ENCODE measurements around the gene ZNF639. TPM values are rescaled to one million over a fixed set of nuclear protein-coding genes. Genes with fewer than 3 reads are reported as not detected.

The ZNF639 gene
- total and polyA plus RNA-seq, 9 of the 15 experiments (the other 6 are each of a cell fraction or from before 2014, with no cell fraction given): 17.6 to 88.1 (median 53.7) TPM

GRCh38 chr3:179376474-179376873 is 53.6 kb downstream of the ZNF639 start:
- ATAC-seq (peak; percentile 75), FAIRE-seq (peak; percentile 26), DNase-seq (ENCODE audit: extremely low read depth in 1 of 4, low spot score in 3 of 4) (peak in 2 of 4 experiments; percentile 21 to 68)
- in situ Hi-C loops (cut with MboI): no loop called here
- intact Hi-C loops (cut with micrococcal nuclease): no loop called here
- peaks cover 4 to 17% of the 10 kb centered on the region in 2 experiments; a peak in 4 of 5 replicates for H3K4me1 ChIP-seq (replicated peaks in 1 of 2; ENCODE audit: control insufficient read depth in 2 of 2, insufficient read depth in 2 of 2, low read length in 2 of 2)
- no peaks in the 10 kb centered on the region for H3K27me3 ChIP-seq (ENCODE audit: control insufficient read depth in 2 of 2, insufficient read depth in 2 of 2, low read length in 2 of 2)
- WGBS (ENCODE audit: insufficient coverage, low coverage, missing lambda C conversion rate): 22% methylated on average over 1 of the region's 1 CpG
- no peaks in the 10 kb centered on the region for H3K9me1 ChIP-seq (ENCODE audit: control insufficient read depth, insufficient read depth, low read length)
- ChIA-PET POLR2A (interaction anchor here (0.8 to 1.6 kb wide), 2 partner anchors 15 to 329 kb away, joined by 3 to 5 read pairs; no protein-coding TSS in a partner anchor), CTCF (ENCODE audit: low intra/inter-chr PET ratio) (no interaction called here)
- H3K79me2 ChIP-seq (ENCODE audit: control insufficient read depth, insufficient read depth, low read length): no peaks in the 10 kb centered on the region
- peaks cover 55% of the 10 kb centered on the region for H3K36me3 ChIP-seq (ENCODE audit: control insufficient read depth, insufficient read depth, low read length)
- no peaks in the 10 kb centered on the region for H3K9me3 ChIP-seq (replicated peaks; ENCODE audit: control insufficient read depth, insufficient read depth, low read depth, low read length)
- peak overlapping the region; percentile 26; the same call in 1 of the 2 replicates for H3K4me2 ChIP-seq (ENCODE audit: insufficient read depth, low read length)
- peak overlapping the region; percentile 73 for H3K27ac ChIP-seq (ENCODE audit: extremely low read depth, low read depth, low read length)
- H3K4me3 ChIP-seq: no peak overlapping the region
- no TSS peak for BruUV-seq (replicated peaks)
- 0 out of 2 replicates have a peak overlapping the region, but pooled peaks have one; percentile 18 for H2AFZ ChIP-seq (ENCODE audit: low read depth, low read length)
- H3K9ac ChIP-seq (ENCODE audit: insufficient read depth in 1 of 2, low read depth in 2 of 2, low read length in 2 of 2): peak overlapping the region in 1 of 2 experiments; percentile 67; a peak in 2 of 4 replicates
- H4K20me1 ChIP-seq (replicated peaks; ENCODE audit: control insufficient read depth, insufficient read depth, low read length): no peaks in the 10 kb centered on the region
- TF ChIP-seq ETV6 (IDR thresholded peaks at IDR 0.05; ENCODE audit: borderline replicate concordance in 1 of 2, low read depth in 2 of 2, low read length in 1 of 2): no peak
- no peak for TF ChIP-seq ETV6 (CRISPR knock-in tag; IDR thresholded peaks at IDR 0.05; ENCODE audit: borderline replicate concordance)
- TF ChIP-seq IRF2 (CRISPR knock-in tag; IDR thresholded peaks at IDR 0.05): no peak
- TF ChIP-seq DPF2 (IDR thresholded peaks at IDR 0.05): peak; percentile 24; the same call in 1 of the 2 replicates
- no peak for TF ChIP-seq HES1 (IDR thresholded peaks at IDR 0.05; ENCODE audit: low read depth)
- 0 out of 2 replicates have a peak, but pooled peaks have one; percentile 23 for TF ChIP-seq SOX6 (IDR thresholded peaks at IDR 0.05)
- no peak for TF ChIP-seq ZNF57 (CRISPR knock-in tag; IDR thresholded peaks at IDR 0.05)
- TF ChIP-seq HSF4 (CRISPR knock-in tag; IDR thresholded peaks at IDR 0.05; ENCODE audit: borderline replicate concordance): 0 out of 2 replicates have a peak, but pooled peaks have one; percentile 59
- no peak for TF ChIP-seq NFATC3 (IDR thresholded peaks at IDR 0.05)
- no peak for TF ChIP-seq XRCC4 (IDR thresholded peaks at IDR 0.05; ENCODE audit: extremely low read depth, insufficient read depth, insufficient read length)
- no peak for TF ChIP-seq SAP30 (IDR thresholded peaks at IDR 0.05; ENCODE audit: borderline replicate concordance, insufficient read depth, low read depth, low read length, poor library complexity, severe bottlenecking)
- peak; percentile 43 for TF ChIP-seq CBFA2T3 (IDR thresholded peaks at IDR 0.05)
- TF ChIP-seq ZNF592 (IDR thresholded peaks at IDR 0.05): peak; percentile 67; the same call in 1 of the 2 replicates
- no peak for TF ChIP-seq KAT7 (CRISPR knock-in tag; IDR thresholded peaks at IDR 0.05; ENCODE audit: borderline replicate concordance)
- TF ChIP-seq C11orf30 (IDR thresholded peaks at IDR 0.05; ENCODE audit: low read depth): peak; percentile 14; the same call in 1 of the 2 replicates
- TF ChIP-seq MYC (IDR thresholded peaks at IDR 0.05; ENCODE audit: low read depth, low read length): no peak
- TF ChIP-seq MYC (CRISPR knock-in tag; IDR thresholded peaks at IDR 0.05; ENCODE audit: borderline replicate concordance, low read depth): no peak

Data from K562 (cell line).